Measurements from ENCODE around the gene SNX25. TPM values are rescaled to one million over a fixed set of nuclear protein-coding genes. Genes with fewer than 3 reads are reported as not detected.

The SNX25 gene
- total and polyA plus RNA-seq, 2 of the 13 experiments (the other 11 are each of a cell fraction or from before 2014, with no cell fraction given), result 23.4 to 23.5 TPM

DNA sequence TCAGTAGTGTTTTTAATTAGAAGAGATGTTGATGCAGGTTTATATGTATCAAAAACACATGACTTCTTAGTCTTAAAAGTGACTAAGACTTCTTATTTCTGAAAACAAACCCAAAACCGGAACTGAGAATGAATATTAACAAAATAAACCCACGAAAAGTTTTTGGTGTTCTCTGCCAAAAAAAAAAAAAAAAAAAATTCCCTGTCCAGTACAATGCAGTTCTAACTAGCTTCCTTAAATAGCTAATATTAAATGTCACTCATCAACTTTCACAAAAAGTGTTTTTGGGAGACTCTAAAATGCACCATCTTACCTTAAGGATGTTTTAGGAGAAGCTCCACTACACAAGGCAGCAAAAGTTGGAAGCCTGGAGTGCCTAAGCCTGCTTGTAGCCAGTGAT is 189.2 kb downstream of the SNX25 start (continued):
- TF ChIP-seq, protein P1, sequence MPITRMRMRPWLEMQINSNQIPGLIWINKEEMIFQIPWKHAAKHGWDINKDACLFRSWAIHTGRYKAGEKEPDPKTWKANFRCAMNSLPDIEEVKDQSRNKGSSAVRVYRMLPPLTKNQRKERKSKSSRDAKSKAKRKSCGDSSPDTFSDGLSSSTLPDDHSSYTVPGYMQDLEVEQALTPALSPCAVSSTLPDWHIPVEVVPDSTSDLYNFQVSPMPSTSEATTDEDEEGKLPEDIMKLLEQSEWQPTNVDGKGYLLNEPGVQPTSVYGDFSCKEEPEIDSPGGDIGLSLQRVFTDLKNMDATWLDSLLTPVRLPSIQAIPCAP (CRISPR knock-in tag; IDR thresholded peaks at IDR 0.05; ENCODE audit: low read depth), result no peak
- no peak for TF ChIP-seq ZSCAN12 (CRISPR knock-in tag; IDR thresholded peaks at IDR 0.05)
- no peak for TF ChIP-seq SP2 (CRISPR knock-in tag; IDR thresholded peaks at IDR 0.05)
- TF ChIP-seq ZSCAN31 (CRISPR knock-in tag; IDR thresholded peaks at IDR 0.05; ENCODE audit: low read depth), result no peak
- TF ChIP-seq PCBP2 (optimal IDR thresholded peaks at IDR 0.05; ENCODE audit: low read depth, low read length, poor library complexity, severe bottlenecking), result no peak
- TF ChIP-seq, protein P2, sequence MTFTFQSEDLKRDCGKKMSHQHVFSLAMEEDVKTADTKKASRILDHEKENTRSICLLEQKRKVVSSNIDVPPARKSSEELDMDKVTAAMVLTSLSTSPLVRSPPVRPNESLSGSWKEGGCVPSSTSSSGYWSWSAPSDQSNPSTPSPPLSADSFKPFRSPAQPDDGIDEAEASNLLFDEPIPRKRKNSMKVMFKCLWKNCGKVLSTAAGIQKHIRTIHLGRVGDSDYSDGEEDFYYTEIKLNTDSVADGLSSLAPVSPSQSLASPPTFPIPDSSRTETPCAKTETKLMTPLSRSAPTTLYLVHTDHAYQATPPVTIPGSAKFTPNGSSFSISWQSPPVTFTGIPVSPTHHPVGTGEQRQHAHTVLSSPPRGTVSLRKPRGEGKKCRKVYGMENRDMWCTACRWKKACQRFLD (CRISPR knock-in tag; IDR thresholded peaks at IDR 0.05; ENCODE audit: borderline replicate concordance), result no peak
- no peak for TF ChIP-seq ZNF776 (CRISPR knock-in tag; IDR thresholded peaks at IDR 0.05)

DNA sequence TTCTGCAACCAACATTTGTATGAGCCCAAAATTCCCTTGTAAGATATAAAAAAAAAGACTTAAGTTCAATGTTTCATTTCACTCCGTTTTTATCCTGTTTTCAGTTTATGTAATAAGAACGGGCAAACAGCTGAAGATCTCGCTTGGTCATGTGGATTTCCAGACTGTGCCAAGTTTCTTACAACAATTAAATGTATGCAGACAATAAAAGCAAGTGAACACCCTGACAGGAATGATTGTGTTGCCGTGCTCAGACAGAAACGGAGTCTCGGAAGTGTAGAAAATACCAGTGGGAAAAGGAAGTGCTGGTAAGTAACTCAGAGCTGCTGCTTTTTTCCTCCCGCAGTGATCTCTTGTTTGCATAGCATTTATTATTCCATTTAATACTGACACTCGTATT is 190.1 kb downstream of the SNX25 start:
- in situ Hi-C loops (cut with HindIII; ENCODE audit: extremely low pct_ligation_motif_present, low pct_unique_long_range_greater_than_20kb), result no loop called here

More for the DNA sequence above, 190.1 kb downstream of the SNX25 start:
- Histone ChIP-seq H3K9me3 (ENCODE audit: low read length) (no peaks in the 10 kb centered on the region), H3K36me3 (replicated peaks in 1 of 2; ENCODE audit: control insufficient read depth in 1 of 2, insufficient read depth in 2 of 2, low read length in 2 of 2) (peaks cover 2 to 21% of the 10 kb centered on the region in 2 experiments; a peak in 3 of 5 replicates), H3K27me3 (ENCODE audit: control insufficient read depth in 1 of 2, insufficient read depth in 2 of 2, low read length in 2 of 2) (no peaks in the 10 kb centered on the region), H3K9ac (ENCODE audit: insufficient read depth, low read depth, low read length) (no peak overlapping the region), H4K20me1 (ENCODE audit: insufficient read depth, low read length) (no peaks in the 10 kb centered on the region; the same call in 1 of the 2 replicates), H3K27ac (ENCODE audit: extremely low read length, insufficient read depth, low read length) (no peak overlapping the region), H3K4me3 (replicated peaks in 1 of 3; ENCODE audit: insufficient read depth in 1 of 3, low read depth in 2 of 3, low read length in 3 of 3) (no peak overlapping the region; a peak in 1 of 6 replicates), H3K4me1 (ENCODE audit: insufficient read depth, low read length) (peaks cover 41% of the 10 kb centered on the region), H2AFZ (ENCODE audit: low read length) (no peak overlapping the region), H3K4me2 (ENCODE audit: low read depth, low read length) (peak overlapping the region; percentile 74; the same call in 1 of the 2 replicates), H3K79me2 (ENCODE audit: insufficient read depth, low read length) (peaks cover 2% of the 10 kb centered on the region)
- ChIA-PET POLR2A (no interaction called here), CTCF (ENCODE audit: low intra/inter-chr PET ratio, low total read pairs) (no interaction called here)
- FAIRE-seq, result no peak
- no peak for DNase-seq (ENCODE audit: low spot score)
- no peak for ATAC-seq
- no TSS peak for BruUV-seq (replicated peaks)
- intact Hi-C loops (cut with micrococcal nuclease; ENCODE audit: unreplicated experiment), result loop anchor here (5.0 kb wide), 1 partner anchor 197 kb away; the partner anchor contains the start of gene CFAP97
- WGBS (ENCODE audit: low lambda C conversion rate), result 94% methylated on average over 8 of the region's 8 CpGs
- TF ChIP-seq CREM (IDR thresholded peaks at IDR 0.05) (no peak), CREM (CRISPR knock-in tag; IDR thresholded peaks at IDR 0.05) (no peak), ZNF326 (CRISPR knock-in tag; IDR thresholded peaks at IDR 0.05; ENCODE audit: borderline replicate concordance) (no peak), ZNF354B (CRISPR knock-in tag; IDR thresholded peaks at IDR 0.05) (no peak), MIXL1 (CRISPR knock-in tag; IDR thresholded peaks at IDR 0.05) (no peak), MBD4 (IDR thresholded peaks at IDR 0.05; ENCODE audit: borderline replicate concordance, low read length) (no peak)
- TF ChIP-seq, protein P3, sequence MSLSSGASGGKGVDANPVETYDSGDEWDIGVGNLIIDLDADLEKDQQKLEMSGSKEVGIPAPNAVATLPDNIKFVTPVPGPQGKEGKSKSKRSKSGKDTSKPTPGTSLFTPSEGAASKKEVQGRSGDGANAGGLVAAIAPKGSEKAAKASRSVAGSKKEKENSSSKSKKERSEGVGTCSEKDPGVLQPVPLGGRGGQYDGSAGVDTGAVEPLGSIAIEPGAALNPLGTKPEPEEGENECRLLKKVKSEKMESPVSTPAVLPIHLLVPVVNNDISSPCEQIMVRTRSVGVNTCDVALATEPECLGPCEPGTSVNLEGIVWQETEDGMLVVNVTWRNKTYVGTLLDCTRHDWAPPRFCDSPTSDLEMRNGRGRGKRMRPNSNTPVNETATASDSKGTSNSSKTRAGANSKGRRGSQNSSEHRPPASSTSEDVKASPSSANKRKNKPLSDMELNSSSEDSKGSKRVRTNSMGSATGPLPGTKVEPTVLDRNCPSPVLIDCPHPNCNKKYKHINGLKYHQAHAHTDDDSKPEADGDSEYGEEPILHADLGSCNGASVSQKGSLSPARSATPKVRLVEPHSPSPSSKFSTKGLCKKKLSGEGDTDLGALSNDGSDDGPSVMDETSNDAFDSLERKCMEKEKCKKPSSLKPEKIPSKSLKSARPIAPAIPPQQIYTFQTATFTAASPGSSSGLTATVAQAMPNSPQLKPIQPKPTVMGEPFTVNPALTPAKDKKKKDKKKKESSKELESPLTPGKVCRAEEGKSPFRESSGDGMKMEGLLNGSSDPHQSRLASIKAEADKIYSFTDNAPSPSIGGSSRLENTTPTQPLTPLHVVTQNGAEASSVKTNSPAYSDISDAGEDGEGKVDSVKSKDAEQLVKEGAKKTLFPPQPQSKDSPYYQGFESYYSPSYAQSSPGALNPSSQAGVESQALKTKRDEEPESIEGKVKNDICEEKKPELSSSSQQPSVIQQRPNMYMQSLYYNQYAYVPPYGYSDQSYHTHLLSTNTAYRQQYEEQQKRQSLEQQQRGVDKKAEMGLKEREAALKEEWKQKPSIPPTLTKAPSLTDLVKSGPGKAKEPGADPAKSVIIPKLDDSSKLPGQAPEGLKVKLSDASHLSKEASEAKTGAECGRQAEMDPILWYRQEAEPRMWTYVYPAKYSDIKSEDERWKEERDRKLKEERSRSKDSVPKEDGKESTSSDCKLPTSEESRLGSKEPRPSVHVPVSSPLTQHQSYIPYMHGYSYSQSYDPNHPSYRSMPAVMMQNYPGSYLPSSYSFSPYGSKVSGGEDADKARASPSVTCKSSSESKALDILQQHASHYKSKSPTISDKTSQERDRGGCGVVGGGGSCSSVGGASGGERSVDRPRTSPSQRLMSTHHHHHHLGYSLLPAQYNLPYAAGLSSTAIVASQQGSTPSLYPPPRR (CRISPR knock-in tag; IDR thresholded peaks at IDR 0.05; ENCODE audit: borderline replicate concordance), result no peak
